ENCODE measurements around the gene C10orf62.

C10orf62 gene

DNA sequence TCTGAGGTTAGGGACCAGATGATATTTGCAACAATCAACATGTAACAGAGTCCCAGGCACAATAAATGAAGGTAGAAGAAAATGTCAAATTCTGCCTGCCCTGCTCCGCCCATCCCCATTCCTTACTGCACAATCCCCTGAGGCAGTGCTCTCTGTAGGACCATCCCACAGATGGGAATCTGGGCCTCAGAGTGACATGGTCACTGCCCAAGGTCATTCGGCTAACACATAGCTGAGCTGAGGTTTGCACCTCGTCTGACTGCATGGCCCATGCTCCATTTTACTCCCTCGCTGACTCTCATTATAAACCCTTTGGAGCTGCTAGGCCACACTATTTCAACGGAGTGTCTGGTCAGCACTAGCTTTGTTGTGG lies 4.1 kb upstream of the C10orf62 start:
- no peak for DNase-seq (ENCODE audit: extremely low read depth, low read depth)
- TF ChIP-seq, protein P1, sequence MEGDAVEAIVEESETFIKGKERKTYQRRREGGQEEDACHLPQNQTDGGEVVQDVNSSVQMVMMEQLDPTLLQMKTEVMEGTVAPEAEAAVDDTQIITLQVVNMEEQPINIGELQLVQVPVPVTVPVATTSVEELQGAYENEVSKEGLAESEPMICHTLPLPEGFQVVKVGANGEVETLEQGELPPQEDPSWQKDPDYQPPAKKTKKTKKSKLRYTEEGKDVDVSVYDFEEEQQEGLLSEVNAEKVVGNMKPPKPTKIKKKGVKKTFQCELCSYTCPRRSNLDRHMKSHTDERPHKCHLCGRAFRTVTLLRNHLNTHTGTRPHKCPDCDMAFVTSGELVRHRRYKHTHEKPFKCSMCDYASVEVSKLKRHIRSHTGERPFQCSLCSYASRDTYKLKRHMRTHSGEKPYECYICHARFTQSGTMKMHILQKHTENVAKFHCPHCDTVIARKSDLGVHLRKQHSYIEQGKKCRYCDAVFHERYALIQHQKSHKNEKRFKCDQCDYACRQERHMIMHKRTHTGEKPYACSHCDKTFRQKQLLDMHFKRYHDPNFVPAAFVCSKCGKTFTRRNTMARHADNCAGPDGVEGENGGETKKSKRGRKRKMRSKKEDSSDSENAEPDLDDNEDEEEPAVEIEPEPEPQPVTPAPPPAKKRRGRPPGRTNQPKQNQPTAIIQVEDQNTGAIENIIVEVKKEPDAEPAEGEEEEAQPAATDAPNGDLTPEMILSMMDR (IDR thresholded peaks at IDR 0.05; ENCODE audit: low read depth, low read length): no peak

DNA sequence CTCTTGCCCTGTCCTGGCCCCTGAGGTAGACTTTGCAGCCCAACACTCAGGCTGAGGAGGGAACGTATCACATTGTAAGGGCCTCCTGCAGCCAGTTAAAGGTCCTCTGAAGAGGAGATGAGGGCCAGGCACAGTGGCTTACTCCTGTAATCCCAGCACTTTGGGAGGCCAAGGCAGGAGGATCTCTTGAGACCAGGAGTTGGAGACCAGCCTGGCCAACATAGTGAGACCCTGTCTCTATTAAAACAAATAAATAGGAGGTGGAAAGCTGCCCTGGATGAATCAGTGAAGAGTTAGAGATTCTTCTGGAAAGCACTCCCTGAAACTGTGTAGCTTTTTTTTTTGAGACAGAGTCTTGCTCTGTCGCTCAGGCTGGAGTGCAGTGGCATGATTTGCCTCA lies 2.3 kb upstream of the C10orf62 start:
- no peak for DNase-seq (ENCODE audit: extremely low read depth, low read depth)
- TF ChIP-seq, protein P1 (IDR thresholded peaks at IDR 0.05; ENCODE audit: low read depth, low read length): no peak

DNA sequence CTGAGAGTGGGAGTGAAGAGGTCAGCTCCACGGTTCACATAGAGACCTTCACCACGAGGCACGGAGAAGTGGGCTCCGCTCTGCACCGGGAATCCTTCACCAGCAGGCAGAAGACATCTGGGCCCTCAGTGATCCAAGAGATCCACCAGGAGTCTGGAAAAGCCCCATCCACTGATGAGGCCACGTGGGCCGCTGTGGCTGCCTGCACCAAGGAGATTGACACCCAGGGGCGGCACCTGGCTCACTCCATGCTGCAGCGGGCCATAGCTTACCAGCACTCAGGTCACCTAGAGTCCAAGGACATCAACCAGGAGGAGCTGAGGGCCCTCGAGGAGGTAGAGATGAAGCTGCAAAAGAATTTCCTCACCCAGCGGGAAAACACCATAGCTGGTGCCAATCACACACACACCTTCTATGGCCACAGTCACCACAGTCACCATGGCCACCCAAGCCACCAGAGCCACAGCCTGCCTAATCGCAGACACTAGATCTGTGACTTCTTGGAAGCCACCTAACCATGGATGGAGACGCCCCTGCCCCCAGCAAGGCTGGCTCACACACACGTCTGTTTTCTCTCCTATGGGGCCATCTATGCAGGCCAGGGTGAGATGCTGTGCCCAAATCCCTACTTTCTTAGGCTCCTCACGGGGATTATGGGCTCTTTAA lies 694 bp downstream of the C10orf62 start:
- TF ChIP-seq, protein P1 (IDR thresholded peaks at IDR 0.05; ENCODE audit: low read depth, low read length): no peak
- no peak for DNase-seq (ENCODE audit: extremely low read depth, low read depth)

DNA sequence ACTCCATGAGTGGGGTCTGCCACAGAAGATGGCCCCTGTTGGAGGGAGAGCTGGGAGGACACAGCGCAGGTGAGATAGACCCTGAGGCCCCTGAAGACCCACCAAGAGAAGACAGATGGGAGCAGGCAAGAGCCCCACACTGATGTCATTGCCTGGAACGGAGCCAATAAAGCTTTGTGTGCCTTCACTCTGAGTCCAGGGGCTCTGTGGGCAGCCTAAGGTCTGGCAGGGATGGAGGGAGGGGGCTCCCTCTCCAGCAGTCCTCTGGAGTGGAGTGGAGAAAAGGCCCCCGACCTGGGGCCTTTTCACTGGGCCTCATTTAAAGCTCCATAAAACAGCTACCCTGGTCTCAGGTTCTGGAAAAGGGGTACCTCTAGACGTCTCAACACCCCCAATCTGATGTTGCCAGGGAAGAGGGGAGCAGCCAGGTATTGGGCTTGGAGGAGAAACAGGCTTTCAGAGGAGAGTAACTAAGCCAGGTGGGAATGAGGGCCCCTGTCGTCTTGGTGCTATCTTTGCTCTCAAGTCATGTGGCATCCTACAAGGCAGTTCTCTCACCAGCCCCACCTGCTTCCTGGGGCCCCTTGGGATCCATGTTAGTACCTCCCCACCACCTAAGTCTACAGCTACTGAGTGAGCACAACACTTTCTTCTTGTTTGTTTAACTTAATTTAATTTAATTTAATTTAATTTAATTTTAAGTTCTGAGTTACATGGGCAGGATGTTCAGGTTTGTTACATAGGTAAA lies 1.4 kb downstream of the C10orf62 start:
- TF ChIP-seq, protein P1 (IDR thresholded peaks at IDR 0.05; ENCODE audit: low read depth, low read length): no peak
- DNase-seq (ENCODE audit: extremely low read depth, low read depth): no peak

DNA sequence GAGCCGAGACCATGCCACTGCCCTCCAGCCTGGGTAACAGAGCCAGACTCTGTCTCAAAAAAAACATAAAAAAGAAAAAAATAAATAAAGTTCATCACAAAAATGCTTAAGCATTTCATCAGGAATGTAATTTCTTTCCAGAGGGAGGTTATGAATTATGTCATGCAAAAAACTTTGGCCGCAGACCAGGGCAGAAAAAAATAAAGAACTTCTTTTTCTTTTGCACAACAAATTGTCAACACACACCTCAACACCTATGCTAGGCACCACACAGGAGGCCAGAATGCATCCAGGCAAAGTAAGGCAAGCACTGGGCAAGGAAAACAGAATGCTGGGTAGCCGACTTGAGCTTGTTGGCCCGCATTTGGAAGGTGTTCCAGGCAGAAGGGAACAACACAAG lies 3.9 kb downstream of the C10orf62 start:
- DNase-seq (ENCODE audit: extremely low read depth, low read depth): no peak
- TF ChIP-seq, protein P1 (IDR thresholded peaks at IDR 0.05; ENCODE audit: low read depth, low read length): no peak

DNA sequence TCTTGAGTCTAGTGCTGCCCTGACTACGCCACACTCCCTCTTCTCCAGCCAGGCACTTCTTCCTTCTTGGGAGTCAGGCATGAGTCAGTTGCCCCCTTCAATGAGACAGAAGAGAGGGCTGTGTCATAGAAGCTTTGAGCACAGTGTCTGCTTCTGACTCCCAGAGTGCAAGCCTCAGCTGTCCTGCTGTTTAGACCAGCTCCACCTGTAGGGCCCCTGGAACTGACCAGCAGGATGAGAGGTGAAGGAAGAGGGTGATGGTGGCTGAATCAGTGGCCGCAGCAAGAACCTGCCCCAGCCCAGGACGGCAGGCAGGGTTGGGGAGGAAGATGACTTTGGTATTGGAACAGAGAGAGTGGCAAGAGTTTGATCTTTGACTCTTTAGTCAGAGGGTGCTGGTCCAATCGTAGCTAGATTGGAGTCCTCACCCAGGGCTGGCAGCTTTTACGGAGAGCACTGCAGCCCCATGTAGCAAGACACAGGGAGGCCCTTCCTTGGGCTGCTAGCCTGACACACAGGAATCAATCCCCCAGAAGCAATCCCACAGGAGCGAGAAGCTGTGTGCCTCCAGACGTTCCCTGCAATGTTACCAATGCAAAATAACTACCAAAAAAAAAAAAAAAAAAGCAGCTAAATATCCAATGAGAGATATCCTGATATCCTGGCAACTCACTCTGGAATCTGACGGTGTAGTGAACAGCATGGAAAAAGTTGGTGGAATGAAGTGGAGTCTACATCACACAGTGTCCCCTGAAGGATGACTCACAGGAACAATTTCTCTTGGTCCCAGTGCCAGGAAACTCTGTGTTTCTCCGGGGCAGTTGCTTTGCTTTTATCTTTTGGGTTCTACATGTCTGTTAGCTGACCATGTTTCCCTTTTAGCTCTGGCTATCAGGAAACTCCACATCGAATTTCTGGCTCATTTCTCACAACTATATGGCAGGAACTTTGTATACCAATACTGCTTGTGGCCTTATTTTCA lies 6.9 kb downstream of the C10orf62 start:
- DNase-seq (ENCODE audit: extremely low read depth, low read depth): no peak
- TF ChIP-seq, protein P1 (IDR thresholded peaks at IDR 0.05; ENCODE audit: low read depth, low read length): no peak
